HCT116 (cell line): ENCODE results near the gene TKTL1. TPM values are rescaled to one million over a fixed set of nuclear protein-coding genes. Genes with fewer than 3 reads are reported as not detected.

ENCODE experiments used
- ATAC-seq: fragments of 200-7000 bp; cut with Tn5 transposase; 2 replicates; pipeline ENCODE4 v1.9.1; 2020; ENCODE audit warnings: mild to moderate bottlenecking, moderate library complexity
- BruUV-seq: library from RNA; stranded (reverse); fragments of 400-500 nt; replicated peaks from 2 replicates; lab custom pipeline; 2021; lab: Mats Ljungman, UMichigan
- CTCF ChIA-PET: fragments of 300-600 bp; sonication (Branson Sonifier 250); formaldehyde crosslinking; loops from one replicate; lab custom pipeline; 2021; ENCODE audit warnings: antibody characterized with exemption; lab: Charles Lee
- POLR2A ChIA-PET: fragments of 300-600, 350-600 bp; sonication (Branson Sonifier 250); formaldehyde crosslinking; loops from one replicate; lab custom pipeline; 2021; ENCODE audit warnings: antibody characterized with exemption; lab: Charles Lee
- RAD21 ChIA-PET, 2 experiments: fragments of 300-600 bp; sonication (Branson Sonifier 250); formaldehyde crosslinking; loops; one replicate each; lab custom pipeline; 2023; ENCODE audit warnings: low total read pairs in 2 of 2; ENCODE audit not compliant: uncharacterized antibody in 2 of 2, unreplicated experiment in 2 of 2, low non-redundant PET in 1 of 2; lab: Charles Lee
- DNase-seq: peaks from one replicate; pipeline ENCODE4 v3.0.0-alpha.2; 2010; ENCODE audit warnings: low read depth, low spot score
- H2AFZ ChIP-seq: fragments of 200-600 bp; shearing (Covaris generic), sonication (generic); 2 replicates; pipeline ENCODE4 v1.6.1; 2017; ENCODE audit warnings: low read depth, mixed run types, mixed read lengths, antibody characterized with exemption, low read length; ENCODE audit not compliant: poor library complexity, severe bottlenecking
- H3K27ac ChIP-seq: 2 replicates; pipeline ENCODE4 v1.5.1; 2012; ENCODE audit warnings: low read depth, low read length
- H3K27me3 ChIP-seq: fragments of 200-600 bp; sonication (generic); 2 replicates; pipeline ENCODE4 v1.6.1; 2016; ENCODE audit warnings: mixed run types, low read length, mixed read lengths; ENCODE audit not compliant: insufficient read depth
- H3K36me3 ChIP-seq, 2 experiments: fragments of 200-500 bp in 1 of 2; fragments of 200-600 bp in 1 of 2; sonication (Bioruptor generic) in 1 of 2; sonication (generic) in 1 of 2; 2 replicates each; pipeline versions ENCODE4 v1.5.1 to v1.6.1; 2014 to 2016; ENCODE audit warnings: low read length in 2 of 2, inconsistent platforms in 1 of 2, mixed read lengths in 1 of 2, mixed run types in 1 of 2; ENCODE audit not compliant: insufficient read depth in 2 of 2, control insufficient read depth in 1 of 2
- H3K4me1 ChIP-seq, 2 experiments: fragments of 200-600 bp in 1 of 2; sonication (generic) in 1 of 2; 2 replicates each; pipeline versions ENCODE4 v1.5.1 to v1.6.1; 2012 to 2017; ENCODE audit warnings: low read length in 2 of 2, inconsistent platforms in 1 of 2, mild to moderate bottlenecking in 1 of 2, mixed read lengths in 1 of 2, mixed run types in 1 of 2, moderate library complexity in 1 of 2; ENCODE audit not compliant: insufficient read depth in 2 of 2, control insufficient read depth in 1 of 2
- H3K4me2 ChIP-seq: fragments of 200-600 bp; sonication (generic); 2 replicates; pipeline ENCODE4 v1.6.1; 2017; ENCODE audit warnings: mixed run types, low read length, mixed read lengths
- H3K4me3 ChIP-seq, 2 experiments: fragments of 200-600 bp in 1 of 2; sonication (generic) in 1 of 2; replicated peaks in 1 of 2; 2 replicates each; pipeline ENCODE4 v1.5.1; 2011 to 2016; ENCODE audit warnings: low read length in 2 of 2, control low read depth in 1 of 2, low read depth in 1 of 2, mild to moderate bottlenecking in 1 of 2, mixed read lengths in 1 of 2, mixed run types in 1 of 2
- H3K79me2 ChIP-seq: fragments of 200-600 bp; sonication (generic); 2 replicates; pipeline ENCODE4 v1.6.1; 2017; ENCODE audit warnings: mild to moderate bottlenecking, mixed run types, low read length, moderate library complexity, mixed read lengths; ENCODE audit not compliant: insufficient read depth
- H3K9ac ChIP-seq: fragments of 200-600 bp; sonication (generic); 2 replicates; pipeline ENCODE4 v1.6.1; 2016; ENCODE audit warnings: low read length, mixed read lengths
- H3K9me2 ChIP-seq: fragments of 200-600 bp; sonication (generic), shearing (Covaris generic); 2 replicates; pipeline ENCODE4 v1.6.1; 2017; ENCODE audit warnings: mixed run types, mild to moderate bottlenecking, moderate library complexity; ENCODE audit not compliant: insufficient read depth
- H3K9me3 ChIP-seq, 2 experiments: fragments of 200-500 bp in 1 of 2; fragments of 200-600 bp in 1 of 2; sonication (Bioruptor generic) in 1 of 2; sonication (generic) in 1 of 2; 2 replicates each; pipeline ENCODE4 v1.6.1; 2014 to 2017; ENCODE audit warnings: low read length in 2 of 2, mixed read lengths in 2 of 2, inconsistent platforms in 1 of 2, low read depth in 1 of 2, mild to moderate bottlenecking in 1 of 2, mixed run types in 1 of 2, moderate library complexity in 1 of 2; ENCODE audit not compliant: control insufficient read depth in 1 of 2, insufficient read depth in 1 of 2
- H4K20me1 ChIP-seq: fragments of 200-600 bp; sonication (generic), shearing (Covaris generic); 2 replicates; pipeline ENCODE4 v1.6.1; 2017; ENCODE audit warnings: mixed run types, mild to moderate bottlenecking, moderate library complexity; ENCODE audit not compliant: insufficient read depth
- EZH2phosphoT487 ChIP-seq: fragments of 200-600 bp; IDR thresholded peaks from 2 replicates; pipeline ENCODE4 v1.6.1; 2018; ENCODE audit warnings: antibody characterized with exemption, borderline replicate concordance
- FOSL1 ChIP-seq: IDR thresholded peaks from 2 replicates; pipeline ENCODE4 v1.6.1; 2012; ENCODE audit warnings: low read depth
- YY1 ChIP-seq: IDR thresholded peaks from 2 replicates; pipeline ENCODE4 v1.6.1; 2011; ENCODE audit warnings: low read length, low read depth, moderate library complexity, mild to moderate bottlenecking; ENCODE audit not compliant: insufficient replicate concordance; ENCODE audit errors: extremely low read depth
- ZFX ChIP-seq: fragments of 450-650 bp; IDR thresholded peaks from 2 replicates; pipeline ENCODE4 v1.6.1; 2017
- intact Hi-C: fragments of 100-400 bp; cut with micrococcal nuclease; formaldehyde crosslinking; loops from 2 replicates; pipeline ENCODE4 v1.10.0; 2022
- total RNA-seq: library from RNA; stranded (reverse); gene quantifications from one replicate; pipeline ENCODE4 v1.2.1, GENCODE V29; 2021; ENCODE audit not compliant: unreplicated experiment
- TF ChIP-seq, protein P1 (sequence below), 3 experiments: fragments of 200-600 bp in 1 of 3; sonication (generic) in 1 of 3; IDR thresholded peaks in 2 of 3; conservative IDR thresholded peaks in 1 of 3; 2 replicates each; pipeline ENCODE4 v1.5.1; 2012 to 2017; ENCODE audit warnings: low read depth in 2 of 3, low read length in 2 of 3, antibody characterized with exemption in 1 of 3, borderline replicate concordance in 1 of 3, control low read depth in 1 of 3, mild to moderate bottlenecking in 1 of 3, mixed read lengths in 1 of 3, mixed run types in 1 of 3, moderate library complexity in 1 of 3; ENCODE audit not compliant: insufficient read depth in 1 of 3

TKTL1 gene
- total RNA-seq, 1 experiment from 2014 or later = 0.34 TPM

DNA sequence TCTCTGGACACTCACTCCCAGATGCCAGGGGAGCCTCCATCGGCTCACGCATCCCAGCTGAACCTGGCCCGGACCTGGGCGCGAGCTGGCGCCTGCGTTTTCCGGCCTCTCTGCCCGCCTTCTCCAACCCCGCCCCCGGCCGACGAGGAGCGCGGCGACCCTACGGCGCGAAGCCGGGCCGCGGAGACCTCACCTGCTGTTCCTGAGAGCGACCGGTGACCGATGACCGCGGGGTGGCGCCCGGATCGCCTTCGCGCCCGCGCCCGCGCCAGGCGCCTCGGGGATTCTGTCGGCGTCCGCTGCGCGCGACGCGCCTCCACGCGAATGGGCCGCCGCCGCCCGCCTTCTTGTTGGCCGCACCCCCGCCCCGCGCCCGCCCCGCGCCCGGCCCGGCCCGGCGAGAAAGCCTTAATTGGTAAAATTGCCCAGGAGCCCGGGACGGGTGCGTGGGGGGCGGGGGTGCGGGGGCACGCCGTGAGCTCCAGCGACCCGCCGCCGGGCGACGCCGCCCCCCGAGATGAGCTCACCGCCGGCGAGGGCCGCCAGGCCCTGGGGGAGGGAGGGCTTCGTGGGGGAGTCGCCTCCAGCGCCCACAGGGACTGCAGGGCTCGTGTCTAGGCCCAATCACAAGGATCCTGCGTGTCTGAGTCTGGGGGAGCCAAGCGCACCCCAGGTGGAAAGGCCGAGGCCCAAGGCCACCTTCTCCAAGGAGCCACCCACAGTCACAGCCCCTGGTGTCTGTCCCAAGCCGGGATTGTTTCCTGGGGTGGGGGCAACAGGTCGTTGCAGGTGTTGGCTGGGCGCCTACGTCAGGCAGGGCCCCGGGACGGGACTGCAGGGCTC lies 78.9 kb downstream of the TKTL1 start, which contains the start of gene FLNA:
Gene FLNA, minus strand, starts transcription at position 322 of the 843 bp plus-strand sequence. CDS start 3,389 bp downstream, outside the sequence.
- ChIA-PET POLR2A (interaction anchor here (1.5 to 2.3 kb wide), 3 partner anchors 8 to 173 kb away, joined by 5 to 12 read pairs (median 6); partner anchors contain the start of genes IKBKG and RPL10), CTCF (interaction anchor here (1.6 kb wide), 1 partner anchor 37 kb away, joined by 4 read pairs; no protein-coding TSS in a partner anchor), RAD21 (no interaction called here)
- Histone ChIP-seq H3K4me2 (peak within 1 kb of the TSS; percentile 91), H4K20me1 (no peaks in the 10 kb centered on the region), H3K4me1 (peaks cover 15 to 54% of the 10 kb centered on the region in 2 experiments), H3K79me2 (peaks cover 18% of the 10 kb centered on the region), H2AFZ (no peak within 1 kb of the TSS), H3K4me3 (peak within 1 kb of the TSS; percentile 56 to 63), H3K9ac (peak within 1 kb of the TSS; percentile 74), H3K27me3 (no peaks in the 10 kb centered on the region), H3K9me2 (no peaks in the 10 kb centered on the region), H3K9me3 (no peaks in the 10 kb centered on the region), H3K27ac (peak within 1 kb of the TSS; percentile 94), H3K36me3 (no peaks in the 10 kb centered on the region)
- no peak for ATAC-seq
- no peak for DNase-seq
- intact Hi-C loops = no loop called here
- no TSS peak for BruUV-seq
- TF ChIP-seq EZH2phosphoT487 = no peak
- no peak for TF ChIP-seq FOSL1
- TF ChIP-seq YY1 = no peak
- peak; percentile 42; the same call in 1 of the 2 replicates for TF ChIP-seq ZFX
- TF ChIP-seq, protein P1, sequence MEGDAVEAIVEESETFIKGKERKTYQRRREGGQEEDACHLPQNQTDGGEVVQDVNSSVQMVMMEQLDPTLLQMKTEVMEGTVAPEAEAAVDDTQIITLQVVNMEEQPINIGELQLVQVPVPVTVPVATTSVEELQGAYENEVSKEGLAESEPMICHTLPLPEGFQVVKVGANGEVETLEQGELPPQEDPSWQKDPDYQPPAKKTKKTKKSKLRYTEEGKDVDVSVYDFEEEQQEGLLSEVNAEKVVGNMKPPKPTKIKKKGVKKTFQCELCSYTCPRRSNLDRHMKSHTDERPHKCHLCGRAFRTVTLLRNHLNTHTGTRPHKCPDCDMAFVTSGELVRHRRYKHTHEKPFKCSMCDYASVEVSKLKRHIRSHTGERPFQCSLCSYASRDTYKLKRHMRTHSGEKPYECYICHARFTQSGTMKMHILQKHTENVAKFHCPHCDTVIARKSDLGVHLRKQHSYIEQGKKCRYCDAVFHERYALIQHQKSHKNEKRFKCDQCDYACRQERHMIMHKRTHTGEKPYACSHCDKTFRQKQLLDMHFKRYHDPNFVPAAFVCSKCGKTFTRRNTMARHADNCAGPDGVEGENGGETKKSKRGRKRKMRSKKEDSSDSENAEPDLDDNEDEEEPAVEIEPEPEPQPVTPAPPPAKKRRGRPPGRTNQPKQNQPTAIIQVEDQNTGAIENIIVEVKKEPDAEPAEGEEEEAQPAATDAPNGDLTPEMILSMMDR (IDR thresholded peaks at IDR 0.05 in 2 of 3, conservative IDR thresholded peaks at IDR 0.05 in 1 of 3; ENCODE audit: borderline replicate concordance in 1 of 3, insufficient read depth in 1 of 3, low read depth in 2 of 3, low read length in 2 of 3) = no peak
